ENCODE results near the gene RPRM.
"Not testable (repeated sequence)": the region's sequence is repeated elsewhere in the genome, so short reads cannot be mapped to it uniquely, and the experiment has no call there.

RPRM gene

GRCh38 chr2:153478289-153479261 is at the start of gene RPRM:
Gene RPRM, minus strand, starts transcription at chr2:153478762. Its CDS starts 197 bp downstream, at chr2:153478565.
- peak; percentile 11 for DNase-seq (ENCODE audit: low read depth)

GRCh38 chr2:153519257-153519875 is 40.8 kb upstream of the RPRM start:
- DNase-seq (ENCODE audit: low read depth): peak; percentile 11

GRCh38 chr2:153512331-153512730 is 33.8 kb upstream of the RPRM start:
- no peak for DNase-seq (ENCODE audit: low read depth)

- no peak for DNase-seq (ENCODE audit: low read depth)
These were observed 32.4 kb upstream of the RPRM start for GRCh38 chr2:153510996-153511395.

GRCh38 chr2:153509133-153509532 is 30.6 kb upstream of the RPRM start:
- no peak for DNase-seq (ENCODE audit: low read depth)

- DNase-seq (ENCODE audit: low read depth): not testable (repeated sequence)
These were observed 27.9 kb upstream of the RPRM start for GRCh38 chr2:153506499-153506898.

DNA sequence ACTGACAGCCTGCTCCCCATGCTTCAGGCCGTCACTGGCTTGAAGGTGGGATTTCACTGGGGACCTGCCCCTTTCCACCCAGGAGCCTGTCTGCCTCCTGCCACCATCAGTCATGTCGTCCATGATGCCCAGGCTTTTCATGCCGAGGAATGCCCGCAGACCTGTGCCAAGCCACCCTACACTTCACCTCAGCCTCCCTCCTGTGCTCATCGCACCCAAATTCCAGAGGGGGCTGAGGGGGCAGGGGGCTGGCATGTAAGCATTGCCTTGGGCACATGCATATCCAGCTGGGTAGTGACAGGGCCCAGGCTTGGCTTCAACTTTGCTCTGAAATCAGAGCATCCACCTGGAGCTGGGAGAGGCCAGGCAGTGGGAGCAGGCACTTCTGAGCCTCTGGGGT is 20.9 kb upstream of the RPRM start:
- DNase-seq (ENCODE audit: low read depth): no peak

GRCh38 chr2:153497938-153498629 is 19.5 kb upstream of the RPRM start:
- DNase-seq (ENCODE audit: low read depth): no peak

DNA sequence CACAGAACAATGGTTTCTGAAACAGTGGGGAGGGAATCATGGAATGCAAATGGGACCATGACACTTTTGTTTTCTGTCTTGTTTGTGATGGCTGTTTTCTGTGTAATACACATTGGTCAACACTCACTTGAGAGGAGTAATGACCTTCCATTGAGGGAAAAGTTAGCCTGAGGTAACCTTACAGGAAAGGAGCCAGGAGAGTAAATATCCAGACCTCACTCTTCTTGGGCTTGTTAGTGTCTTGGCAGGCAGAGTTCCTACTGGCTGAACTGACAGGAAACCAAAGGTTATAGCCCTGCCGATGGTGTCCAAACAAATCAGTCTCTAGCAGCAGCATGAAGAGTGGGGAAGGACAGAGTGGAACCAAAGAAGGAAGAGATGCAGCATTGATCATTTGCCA is 17.2 kb upstream of the RPRM start:
- DNase-seq (ENCODE audit: low read depth): no peak

DNA sequence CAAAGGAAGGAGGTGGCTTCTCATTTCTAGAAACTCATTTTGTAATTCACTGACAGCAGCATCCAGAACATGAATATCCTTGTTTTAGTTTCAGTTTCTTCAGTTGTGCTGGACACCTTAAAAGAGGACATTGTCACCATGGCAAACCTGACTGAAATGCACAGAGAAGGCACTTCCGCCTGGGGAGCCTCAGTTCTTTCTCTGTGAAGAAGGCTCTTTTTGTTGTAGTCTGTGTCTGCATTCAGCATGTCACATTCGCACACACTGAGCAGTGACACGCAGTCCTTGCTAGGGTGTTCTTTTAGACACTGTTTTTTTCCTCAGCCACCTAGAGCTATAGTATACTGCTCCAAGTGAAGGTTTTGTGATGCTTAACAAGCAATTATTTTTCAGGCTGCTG is 9.5 kb upstream of the RPRM start:
- DNase-seq (ENCODE audit: low read depth): no peak

GRCh38 chr2:153487448-153487847 is 8.9 kb upstream of the RPRM start:
- DNase-seq (ENCODE audit: low read depth): no peak

GRCh38 chr2:153479573-153479972 is 1.0 kb upstream of the RPRM start:
- DNase-seq (ENCODE audit: low read depth): no peak

DNA sequence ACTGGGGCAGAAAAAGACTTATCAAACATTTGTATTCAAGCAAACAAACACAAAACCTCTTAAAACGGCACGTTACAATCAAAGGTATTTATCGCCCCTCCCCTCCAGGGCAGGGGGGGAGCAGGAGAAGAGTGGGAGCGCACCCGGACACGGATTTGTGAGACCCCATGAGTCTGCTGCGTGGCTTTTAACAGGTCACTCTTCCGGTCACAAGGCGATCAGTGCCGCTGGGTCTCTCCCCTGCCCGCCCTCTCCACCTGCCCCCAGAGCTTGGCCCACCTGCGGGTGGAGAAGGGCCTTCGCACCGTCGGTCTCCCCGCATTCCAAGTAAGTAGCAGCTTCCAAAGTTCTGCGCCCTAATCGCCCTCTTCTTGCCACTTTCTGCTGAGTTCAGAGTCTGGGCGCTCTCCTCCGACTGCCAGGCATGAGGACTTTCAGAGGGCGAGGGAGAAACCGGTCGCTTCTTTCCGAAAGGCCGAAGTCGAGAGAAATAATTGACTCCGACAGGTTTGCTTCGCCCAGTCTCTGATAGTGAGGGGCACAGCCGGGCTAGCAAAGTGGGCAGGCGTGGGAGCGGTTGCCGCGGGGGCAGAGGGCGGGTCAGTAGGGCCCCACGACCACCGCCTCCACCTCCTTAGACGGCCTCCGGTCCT is 800 bp downstream of the RPRM start:
- no peak for DNase-seq (ENCODE audit: low read depth)

DNA sequence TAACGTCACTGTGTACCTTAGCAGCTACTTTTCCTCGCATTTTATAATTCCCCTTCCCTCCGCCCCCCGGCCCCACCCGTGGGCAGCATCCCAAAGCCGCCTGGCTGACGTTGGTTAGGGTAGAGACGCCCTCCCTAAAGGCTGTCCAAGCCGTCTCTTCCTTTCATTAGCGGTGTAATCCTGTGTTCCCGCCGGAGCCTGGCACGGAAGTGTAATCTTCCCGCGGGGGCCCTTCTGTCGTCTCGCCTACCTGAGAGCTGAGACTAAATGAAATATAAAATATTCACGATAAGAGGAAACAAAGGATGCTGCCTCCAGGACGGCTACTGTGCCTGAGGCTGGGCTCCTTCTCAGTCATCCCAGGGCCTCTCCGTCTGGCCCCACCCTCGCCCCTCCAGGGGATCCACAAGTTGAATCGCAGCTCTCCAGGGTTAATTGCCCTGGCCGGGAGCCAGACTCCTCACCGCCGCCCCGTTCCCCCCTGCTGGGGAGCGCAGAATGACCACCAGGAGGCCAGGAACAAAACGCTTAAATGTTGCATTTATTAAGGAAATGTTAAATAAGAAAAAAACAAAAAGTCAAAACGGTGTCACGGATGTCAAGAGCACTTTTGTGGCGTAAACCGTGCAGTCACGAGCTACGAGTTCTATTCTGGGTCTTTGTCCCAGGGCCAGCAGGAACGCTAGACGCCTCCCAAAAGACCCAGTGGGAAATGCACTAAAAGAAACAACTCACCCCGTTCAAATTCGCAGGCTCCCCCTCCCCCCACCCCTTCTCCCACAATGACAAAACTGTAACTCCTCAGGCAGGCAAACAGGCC is 1.5 kb downstream of the RPRM start:
- no peak for DNase-seq (ENCODE audit: low read depth)

- DNase-seq (ENCODE audit: low read depth): no peak
These were observed 2.1 kb downstream of the RPRM start for GRCh38 chr2:153476491-153476815.

- no peak for DNase-seq (ENCODE audit: low read depth)
These were observed 3.6 kb downstream of the RPRM start for GRCh38 chr2:153474876-153475435.

- DNase-seq (ENCODE audit: low read depth): no peak
These were observed 4.2 kb downstream of the RPRM start for GRCh38 chr2:153474407-153474806.

GRCh38 chr2:153470867-153471266 is 7.7 kb downstream of the RPRM start:
- no peak for DNase-seq (ENCODE audit: low read depth)

- no peak for DNase-seq (ENCODE audit: low read depth)
These were observed 14.2 kb downstream of the RPRM start for GRCh38 chr2:153464395-153464794.

DNA sequence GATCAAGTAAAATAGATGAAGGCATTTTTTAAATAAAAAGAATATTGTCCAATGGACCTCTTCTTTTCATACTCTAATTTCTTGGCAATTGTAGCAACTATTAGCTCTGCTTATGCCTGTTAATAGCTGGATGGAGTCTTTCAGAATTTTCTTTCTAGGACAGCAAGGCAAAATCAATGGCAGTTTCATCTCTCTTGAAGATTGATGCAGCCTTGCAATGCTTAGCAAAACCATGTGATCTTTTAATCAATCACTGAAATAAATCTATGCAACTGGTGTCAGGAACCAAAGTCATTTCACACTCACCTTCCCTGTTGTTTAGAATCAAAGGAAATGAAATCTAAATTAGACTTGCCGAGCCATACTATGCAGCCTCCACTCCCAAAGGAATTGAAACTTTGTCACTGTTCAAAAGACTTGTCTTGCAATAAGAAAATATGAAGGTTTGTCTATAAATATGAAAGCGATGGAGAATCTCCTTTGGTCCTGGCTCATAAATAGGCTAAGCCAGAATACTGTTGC is 16.2 kb downstream of the RPRM start:
- no peak for DNase-seq (ENCODE audit: low read depth)

GRCh38 chr2:153461453-153461852 is 17.1 kb downstream of the RPRM start:
- no peak for DNase-seq (ENCODE audit: low read depth)

Measured in fibroblast of gingiva (primary cell).